Mononuclear cell (primary cell): Measurements from ENCODE around the gene RBM4B. TPM values are rescaled to one million over a fixed set of nuclear protein-coding genes. Genes with fewer than 3 reads are reported as not detected.

Experiments used
- H3K27me3 ChIP-seq: 2 replicates; pipeline ENCODE4 v1.6.0; 2011; ENCODE audit warnings: low read length, control low read depth; ENCODE audit not compliant: insufficient read depth
- H3K4me1 ChIP-seq: 2 replicates; pipeline ENCODE4 v1.5.1; 2011; ENCODE audit warnings: mild to moderate bottlenecking, low read length, control low read depth; ENCODE audit not compliant: insufficient read depth
- H3K4me3 ChIP-seq: 2 replicates; pipeline ENCODE4 v1.5.1; 2011; ENCODE audit warnings: mild to moderate bottlenecking, low read length, moderate library complexity
- H3K9me3 ChIP-seq: 2 replicates; pipeline ENCODE4 v1.5.1; 2011; ENCODE audit warnings: low read depth, mild to moderate bottlenecking, control low read depth, low read length
- total RNA-seq: library from RNA; depleted of rRNA; stranded (reverse); fragments of >200 nt; gene quantifications from one replicate; pipeline ENCODE4 v1.2.3, GENCODE V29; 2012

The RBM4B gene
- total RNA-seq, 1 donor = 3.4 TPM

GRCh38 chr11:66696146-66696545 lies 18.5 kb upstream of the RBM4B start:
- no peaks in the 10 kb centered on the region for H3K4me1 ChIP-seq
- no peaks in the 10 kb centered on the region for H3K9me3 ChIP-seq
- H3K4me3 ChIP-seq = no peak overlapping the region
- H3K27me3 ChIP-seq = no peaks in the 10 kb centered on the region

GRCh38 chr11:66694732-66695207 lies 17.1 kb upstream of the RBM4B start:
- Histone ChIP-seq H3K9me3 (no peaks in the 10 kb centered on the region), H3K4me1 (no peaks in the 10 kb centered on the region)

GRCh38 chr11:66694056-66694410 lies 16.3 kb upstream of the RBM4B start:
- Histone ChIP-seq H3K27me3 (no peaks in the 10 kb centered on the region), H3K4me3 (no peak overlapping the region), H3K9me3 (no peaks in the 10 kb centered on the region), H3K4me1 (no peaks in the 10 kb centered on the region)

More at GRCh38 chr11:66694732-66695207, 17.1 kb upstream of the RBM4B start:
- no peak overlapping the region for H3K4me3 ChIP-seq
- H3K27me3 ChIP-seq = no peaks in the 10 kb centered on the region

- H3K27me3 ChIP-seq = no peaks in the 10 kb centered on the region
- no peak overlapping the region for H3K4me3 ChIP-seq
- H3K4me1 ChIP-seq = no peaks in the 10 kb centered on the region
- no peaks in the 10 kb centered on the region for H3K9me3 ChIP-seq
These were observed 15.8 kb upstream of the RBM4B start for GRCh38 chr11:66693356-66694055.

GRCh38 chr11:66692871-66693331 lies 15.2 kb upstream of the RBM4B start:
- no peaks in the 10 kb centered on the region for H3K27me3 ChIP-seq
- H3K4me3 ChIP-seq = no peak overlapping the region
- no peaks in the 10 kb centered on the region for H3K9me3 ChIP-seq
- no peaks in the 10 kb centered on the region for H3K4me1 ChIP-seq

GRCh38 chr11:66692446-66692845 lies 14.8 kb upstream of the RBM4B start:
- H3K4me3 ChIP-seq = no peak overlapping the region
- H3K9me3 ChIP-seq = no peaks in the 10 kb centered on the region
- H3K27me3 ChIP-seq = no peaks in the 10 kb centered on the region
- H3K4me1 ChIP-seq = no peaks in the 10 kb centered on the region

- no peak overlapping the region for H3K4me3 ChIP-seq
- no peaks in the 10 kb centered on the region for H3K4me1 ChIP-seq
- H3K27me3 ChIP-seq = no peaks in the 10 kb centered on the region
- H3K9me3 ChIP-seq = no peaks in the 10 kb centered on the region
These were observed 13.8 kb upstream of the RBM4B start for GRCh38 chr11:66691311-66691980.

- H3K27me3 ChIP-seq = no peaks in the 10 kb centered on the region
- H3K9me3 ChIP-seq = no peaks in the 10 kb centered on the region
- no peaks in the 10 kb centered on the region for H3K4me1 ChIP-seq
- H3K4me3 ChIP-seq = no peak overlapping the region
These were observed 12.2 kb upstream of the RBM4B start for GRCh38 chr11:66689661-66690590.

- no peaks in the 10 kb centered on the region for H3K27me3 ChIP-seq
- H3K4me3 ChIP-seq = no peak overlapping the region
- no peaks in the 10 kb centered on the region for H3K9me3 ChIP-seq
- H3K4me1 ChIP-seq = no peaks in the 10 kb centered on the region
These were observed 11.2 kb upstream of the RBM4B start for GRCh38 chr11:66688561-66689534.

GRCh38 chr11:66687831-66688281 lies 10.2 kb upstream of the RBM4B start:
- Histone ChIP-seq H3K9me3 (no peaks in the 10 kb centered on the region), H3K27me3 (no peaks in the 10 kb centered on the region), H3K4me3 (no peak overlapping the region), H3K4me1 (no peaks in the 10 kb centered on the region)

- Histone ChIP-seq H3K27me3 (no peaks in the 10 kb centered on the region), H3K4me1 (no peaks in the 10 kb centered on the region), H3K9me3 (no peaks in the 10 kb centered on the region), H3K4me3 (no peak overlapping the region)
These were observed 9.4 kb upstream of the RBM4B start for GRCh38 chr11:66686801-66687750.

GRCh38 chr11:66686100-66686785 lies 8.6 kb upstream of the RBM4B start:
- no peaks in the 10 kb centered on the region for H3K27me3 ChIP-seq
- H3K4me1 ChIP-seq = no peaks in the 10 kb centered on the region
- no peaks in the 10 kb centered on the region for H3K9me3 ChIP-seq
- no peak overlapping the region for H3K4me3 ChIP-seq
